ENCODE data around the gene FBXW7. TPM values are rescaled to one million over a fixed set of nuclear protein-coding genes. Genes with fewer than 3 reads are reported as not detected.
A peak's percentile ranks its signal among the peaks of the same experiment; 100 is the strongest.

Gene FBXW7
- total RNA-seq, 6 experiments from 2014 or later = 17.4 to 26.1 (median 19.5) TPM

GRCh38 chr4:152499344-152499743 is 36.5 kb downstream of the FBXW7 start:
- Mint-ChIP-seq H3K4me1 (ENCODE audit: low read depth) (peaks cover 29% of the 10 kb centered on the region), H3K4me3 (no peak overlapping the region), H3K27ac (no peak overlapping the region), H3K27me3 (ENCODE audit: insufficient read depth) (no peaks in the 10 kb centered on the region), H3K9me3 (no peaks in the 10 kb centered on the region), H3K36me3 (ENCODE audit: low read depth) (no peaks in the 10 kb centered on the region)
- TF ChIP-seq, protein P1, sequence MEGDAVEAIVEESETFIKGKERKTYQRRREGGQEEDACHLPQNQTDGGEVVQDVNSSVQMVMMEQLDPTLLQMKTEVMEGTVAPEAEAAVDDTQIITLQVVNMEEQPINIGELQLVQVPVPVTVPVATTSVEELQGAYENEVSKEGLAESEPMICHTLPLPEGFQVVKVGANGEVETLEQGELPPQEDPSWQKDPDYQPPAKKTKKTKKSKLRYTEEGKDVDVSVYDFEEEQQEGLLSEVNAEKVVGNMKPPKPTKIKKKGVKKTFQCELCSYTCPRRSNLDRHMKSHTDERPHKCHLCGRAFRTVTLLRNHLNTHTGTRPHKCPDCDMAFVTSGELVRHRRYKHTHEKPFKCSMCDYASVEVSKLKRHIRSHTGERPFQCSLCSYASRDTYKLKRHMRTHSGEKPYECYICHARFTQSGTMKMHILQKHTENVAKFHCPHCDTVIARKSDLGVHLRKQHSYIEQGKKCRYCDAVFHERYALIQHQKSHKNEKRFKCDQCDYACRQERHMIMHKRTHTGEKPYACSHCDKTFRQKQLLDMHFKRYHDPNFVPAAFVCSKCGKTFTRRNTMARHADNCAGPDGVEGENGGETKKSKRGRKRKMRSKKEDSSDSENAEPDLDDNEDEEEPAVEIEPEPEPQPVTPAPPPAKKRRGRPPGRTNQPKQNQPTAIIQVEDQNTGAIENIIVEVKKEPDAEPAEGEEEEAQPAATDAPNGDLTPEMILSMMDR (IDR thresholded peaks at IDR 0.05) = no peak
- no peak for DNase-seq

DNA sequence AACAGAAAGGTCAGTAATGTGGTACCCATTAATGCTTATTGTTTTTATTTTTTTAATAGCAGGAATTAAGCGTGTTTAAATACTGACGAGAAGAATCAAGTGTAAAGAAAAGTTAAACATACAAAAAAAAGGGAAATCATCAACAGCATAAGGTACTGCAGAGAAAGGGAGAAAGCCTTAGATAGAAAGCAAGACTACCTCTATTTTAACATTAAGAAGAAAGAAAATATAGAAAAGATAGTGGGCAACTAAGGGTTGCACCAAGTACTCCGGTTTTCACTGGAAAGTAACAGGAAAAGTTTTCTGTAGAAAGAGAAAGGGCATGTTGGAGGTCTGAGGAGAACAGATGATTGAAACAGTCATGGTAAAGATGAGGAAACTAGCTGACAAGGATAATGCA is 41.9 kb downstream of the FBXW7 start:
- Mint-ChIP-seq H3K27ac (no peak overlapping the region), H3K4me1 (ENCODE audit: low read depth) (peaks cover 12% of the 10 kb centered on the region), H3K36me3 (ENCODE audit: low read depth) (no peaks in the 10 kb centered on the region), H3K4me3 (no peak overlapping the region), H3K27me3 (ENCODE audit: insufficient read depth) (no peaks in the 10 kb centered on the region; the same call in 1 of the 2 replicates), H3K9me3 (no peaks in the 10 kb centered on the region)
- DNase-seq = no peak
- TF ChIP-seq, protein P1 (IDR thresholded peaks at IDR 0.05) = no peak

DNA sequence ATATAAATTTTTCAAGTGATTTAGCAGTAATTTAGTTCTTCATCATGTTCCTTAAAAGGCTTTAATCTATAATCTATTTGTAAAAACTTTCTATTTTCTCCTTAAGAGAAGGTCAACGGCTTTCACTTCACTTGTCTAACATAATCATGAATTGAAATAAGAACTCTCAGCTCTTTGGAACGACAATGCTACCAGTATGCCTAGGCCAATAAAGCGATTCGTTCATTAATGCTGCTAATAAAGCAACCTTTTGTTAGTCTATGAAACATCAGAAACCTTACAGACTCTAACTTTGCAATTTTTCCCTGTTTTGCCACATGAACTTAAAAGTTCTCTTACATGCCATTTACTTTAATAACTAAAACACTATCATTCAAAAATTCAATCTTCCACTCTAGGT is 47.6 kb downstream of the FBXW7 start:
- no peaks in the 10 kb centered on the region; the same call in none of the 2 replicates for H3K27me3 Mint-ChIP-seq (ENCODE audit: insufficient read depth)
- no peaks in the 10 kb centered on the region for H3K9me3 Mint-ChIP-seq
- H3K27ac Mint-ChIP-seq = no peak overlapping the region
- DNase-seq = no peak
- H3K4me1 Mint-ChIP-seq (ENCODE audit: low read depth) = peaks cover 27% of the 10 kb centered on the region
- H3K36me3 Mint-ChIP-seq (ENCODE audit: low read depth) = no peaks in the 10 kb centered on the region
- no peak overlapping the region for H3K4me3 Mint-ChIP-seq
- TF ChIP-seq, protein P1 (IDR thresholded peaks at IDR 0.05) = no peak

DNA sequence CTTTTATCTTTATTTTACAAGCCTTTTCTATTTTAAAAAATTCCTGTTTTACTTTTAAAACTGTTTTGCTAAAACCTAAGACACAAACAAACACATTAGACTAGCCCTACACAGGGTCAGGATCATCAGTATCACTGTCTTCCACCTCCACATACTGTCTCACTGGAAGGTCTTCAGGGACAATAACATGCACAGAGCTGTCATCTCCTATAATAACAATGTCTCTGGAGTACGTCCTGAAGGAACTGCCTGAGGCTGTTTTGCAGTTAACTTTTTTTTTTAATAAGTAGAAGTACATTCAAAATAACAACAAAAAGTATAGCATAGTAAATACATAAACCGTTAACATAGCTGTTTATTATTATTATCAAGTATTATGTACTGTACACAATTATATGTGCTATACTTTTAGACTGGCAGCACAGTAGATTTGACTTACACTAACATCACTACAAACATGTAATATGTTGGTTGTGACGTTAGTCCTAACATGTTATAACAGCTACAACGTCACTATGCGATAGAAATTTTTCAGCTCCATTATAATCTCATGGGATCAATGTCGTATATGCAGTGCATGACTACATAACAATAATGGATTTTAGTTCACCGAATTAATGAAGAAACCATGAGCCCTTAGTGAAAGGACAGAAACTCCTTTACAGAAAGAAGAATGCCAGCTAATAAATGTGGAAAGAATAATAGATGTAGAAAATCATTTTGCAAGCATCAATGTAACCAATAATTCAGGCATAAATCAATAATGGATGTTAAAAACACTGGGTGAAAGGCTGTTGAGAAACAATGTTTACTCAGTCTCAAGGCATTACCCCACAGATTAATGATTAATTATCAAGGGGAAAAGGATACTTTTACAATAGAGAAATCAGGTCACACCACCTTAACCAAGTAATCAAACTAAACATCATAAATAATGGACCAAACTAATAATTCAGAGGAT is 49.2 kb downstream of the FBXW7 start:
- no peak for DNase-seq
- H3K27ac Mint-ChIP-seq = peak overlapping the region; percentile 86
- H3K36me3 Mint-ChIP-seq (ENCODE audit: low read depth) = peaks cover 7% of the 10 kb centered on the region
- peaks cover 32% of the 10 kb centered on the region for H3K4me1 Mint-ChIP-seq (ENCODE audit: low read depth)
- peak overlapping the region; percentile 26; the same call in 1 of the 2 replicates for H3K4me3 Mint-ChIP-seq
- H3K9me3 Mint-ChIP-seq = no peaks in the 10 kb centered on the region
- TF ChIP-seq, protein P1 (IDR thresholded peaks at IDR 0.05) = no peak
- H3K27me3 Mint-ChIP-seq (ENCODE audit: insufficient read depth) = no peaks in the 10 kb centered on the region; the same call in none of the 2 replicates

GRCh38 chr4:152485726-152486276 is 50.1 kb downstream of the FBXW7 start:
- Mint-ChIP-seq H3K36me3 (ENCODE audit: low read depth) (peaks cover 16% of the 10 kb centered on the region), H3K27me3 (ENCODE audit: insufficient read depth) (no peaks in the 10 kb centered on the region; the same call in none of the 2 replicates), H3K4me1 (ENCODE audit: low read depth) (peaks cover 32% of the 10 kb centered on the region), H3K9me3 (no peaks in the 10 kb centered on the region), H3K27ac (peak overlapping the region; percentile 86), H3K4me3 (peak overlapping the region; percentile 88)
- peak; percentile 79 for DNase-seq
- TF ChIP-seq, protein P1 (IDR thresholded peaks at IDR 0.05) = no peak
